SK-N-MC (cell line): ENCODE measurements around the gene NAGPA.

ENCODE experiments used
- EZH2 ChIP-seq: fragments of 200-600 bp; sonication (generic); IDR thresholded peaks from one replicate; pipeline ENCODE4 v1.6.1; 2017; ENCODE audit warnings: antibody characterized with exemption
- FOXP2 ChIP-seq: optimal IDR thresholded peaks from 2 replicates; pipeline ENCODE3; 2011; ENCODE audit warnings: mild to moderate bottlenecking, moderate library complexity; ENCODE audit not compliant: insufficient read depth; ENCODE audit errors: extremely low read length, control extremely low read depth
- POLR2AphosphoS5 ChIP-seq: IDR thresholded peaks from 2 replicates; pipeline ENCODE4 v1.6.1; 2012; ENCODE audit warnings: mild to moderate bottlenecking, low read depth, low read length, borderline replicate concordance

GRCh38 chr16:5035909-5036227 lies 2.1 kb upstream of the NAGPA start:
- no peak for TF ChIP-seq EZH2
- no peak for TF ChIP-seq POLR2AphosphoS5
- no peak for TF ChIP-seq FOXP2
